H1 (cell line): ENCODE data around the gene CCR2. TPM values are rescaled to one million over a fixed set of nuclear protein-coding genes. Genes with fewer than 3 reads are reported as not detected.

ENCODE experiments used
- CTCF ChIA-PET: fragments of 300-600 bp; sonication (Branson Sonifier 250); formaldehyde crosslinking; loops from one replicate; lab custom pipeline; 2021; ENCODE audit not compliant: partially characterized antibody; lab: Charles Lee
- POLR2A ChIA-PET: fragments of 300-600 bp; sonication (Branson Sonifier 250); formaldehyde crosslinking; loops from one replicate; lab custom pipeline; 2021; ENCODE audit warnings: inconsistent platforms; ENCODE audit not compliant: partially characterized antibody; lab: Charles Lee
- DNase-seq, 2 experiments: peaks; one replicate each; pipeline versions ENCODE4 v3.0.0 to v3.0.0-alpha.2; 2010 to 2022; ENCODE audit warnings: low spot score in 2 of 2, low read depth in 1 of 2, mixed read lengths in 1 of 2
- FAIRE-seq: peaks from 2 replicates; lab custom pipeline; 2011; peaks lifted over from hg19 to GRCh38; lab: Jason Lieb, UNC
- H2AFZ ChIP-seq: 2 replicates; pipeline ENCODE4 v1.8.1; 2012; ENCODE audit warnings: low read length, inconsistent platforms
- H2AK5ac ChIP-seq: 2 replicates; pipeline ENCODE4 v1.6.1; 2013; ENCODE audit warnings: low read depth, low read length
- H2BK120ac ChIP-seq: replicated peaks from 2 replicates; pipeline ENCODE3; 2013; ENCODE audit warnings: low read depth, low read length, inconsistent platforms
- H2BK12ac ChIP-seq: 2 replicates; pipeline ENCODE4 v1.6.1; 2013; ENCODE audit warnings: low read depth, low read length
- H2BK15ac ChIP-seq: 2 replicates; pipeline ENCODE4 v1.6.1; 2013; ENCODE audit warnings: low read length
- H2BK20ac ChIP-seq: 2 replicates; pipeline ENCODE4 v1.6.1; 2013; ENCODE audit warnings: low read length
- H2BK5ac ChIP-seq: 2 replicates; pipeline ENCODE4 v1.6.1; 2013; ENCODE audit warnings: low read depth, low read length
- H3K14ac ChIP-seq: 2 replicates; pipeline ENCODE4 v1.6.1; 2013; ENCODE audit warnings: inconsistent platforms; ENCODE audit not compliant: insufficient read length
- H3K18ac ChIP-seq: 2 replicates; pipeline ENCODE4 v1.6.1; 2013; ENCODE audit warnings: low read length; ENCODE audit errors: extremely low read depth
- H3K23ac ChIP-seq: 2 replicates; pipeline ENCODE4 v1.6.1; 2013; ENCODE audit warnings: inconsistent platforms; ENCODE audit not compliant: insufficient read length
- H3K23me2 ChIP-seq: 2 replicates; pipeline ENCODE4 v1.6.1; 2013; ENCODE audit warnings: low read depth, low read length
- H3K27ac ChIP-seq: 2 replicates; pipeline ENCODE4 v1.6.1; 2011; ENCODE audit warnings: low read depth, low read length, inconsistent platforms
- H3K27me3 ChIP-seq, 4 experiments: replicated peaks in 1 of 4; 1 replicate in 1 of 4; 2 replicates in 3 of 4; pipeline versions ENCODE4 v1.6.1 to v1.8.1; 2011 to 2013; ENCODE audit warnings: low read length in 3 of 4, mild to moderate bottlenecking in 3 of 4, inconsistent platforms in 2 of 4, mixed read lengths in 2 of 4, moderate library complexity in 1 of 4; ENCODE audit not compliant: control insufficient read depth in 3 of 4, insufficient read depth in 3 of 4; ENCODE audit errors: extremely low read depth in 1 of 4
- H3K36me3 ChIP-seq, 4 experiments: 2 replicates each; pipeline versions ENCODE4 v1.6.1 to v1.8.1; 2011 to 2013; ENCODE audit warnings: mild to moderate bottlenecking in 4 of 4, low read length in 3 of 4, moderate library complexity in 2 of 4, control low read depth in 1 of 4, inconsistent platforms in 1 of 4; ENCODE audit not compliant: insufficient read depth in 4 of 4, control insufficient read depth in 2 of 4
- H3K4ac ChIP-seq: replicated peaks from 2 replicates; pipeline ENCODE3; 2013; ENCODE audit warnings: low read length, low read depth, mixed read lengths, inconsistent platforms; ENCODE audit not compliant: insufficient read length
- H3K4me1 ChIP-seq, 4 experiments: replicated peaks in 1 of 4; 1 replicate in 1 of 4; 2 replicates in 3 of 4; pipeline versions ENCODE4 v1.6.1 to v1.8.1; 2011 to 2013; ENCODE audit warnings: low read length in 3 of 4, inconsistent platforms in 2 of 4, mixed read lengths in 1 of 4; ENCODE audit not compliant: insufficient read depth in 4 of 4, control insufficient read depth in 3 of 4
- H3K4me2 ChIP-seq, 2 experiments: 2 replicates each; pipeline versions ENCODE4 v1.6.1 to v1.8.1; 2011 to 2013; ENCODE audit warnings: low read depth in 2 of 2, low read length in 2 of 2, control low read depth in 1 of 2, inconsistent platforms in 1 of 2, mild to moderate bottlenecking in 1 of 2; ENCODE audit not compliant: insufficient read depth in 1 of 2
- H3K4me3 ChIP-seq, 4 experiments: fragments of 200-600, 300-600 bp in 1 of 4; sonication (generic), shearing (Covaris generic), sonication (Bioruptor Twin) in 1 of 4; 2 replicates each; pipeline versions ENCODE4 v1.5.1 to v1.8.1; 2011 to 2016; ENCODE audit warnings: low read length in 4 of 4, low read depth in 3 of 4, control low read depth in 2 of 4, inconsistent platforms in 2 of 4, mild to moderate bottlenecking in 2 of 4, mixed read lengths in 1 of 4, moderate library complexity in 1 of 4; ENCODE audit not compliant: insufficient read depth in 2 of 4; ENCODE audit errors: extremely low read depth in 1 of 4
- H3K56ac ChIP-seq: replicated peaks from 2 replicates; pipeline ENCODE3; 2013; ENCODE audit warnings: low read depth, mild to moderate bottlenecking, mixed read lengths, low read length, inconsistent platforms; ENCODE audit not compliant: insufficient read length
- H3K79me1 ChIP-seq: 2 replicates; pipeline ENCODE4 v1.6.1; 2013; ENCODE audit warnings: low read depth, low read length, control low read depth
- H3K79me2 ChIP-seq, 2 experiments: 2 replicates each; pipeline versions ENCODE4 v1.6.1 to v1.8.1; 2012 to 2013; ENCODE audit warnings: low read length in 2 of 2, mild to moderate bottlenecking in 2 of 2, inconsistent platforms in 1 of 2; ENCODE audit not compliant: insufficient read depth in 2 of 2, control insufficient read depth in 1 of 2
- H3K9ac ChIP-seq, 4 experiments: replicated peaks in 1 of 4; 1 replicate in 1 of 4; 2 replicates in 3 of 4; pipeline versions ENCODE4 v1.6.1 to v1.8.1; 2011 to 2013; ENCODE audit warnings: low read depth in 3 of 4, low read length in 3 of 4, control low read depth in 2 of 4, mild to moderate bottlenecking in 2 of 4, moderate library complexity in 2 of 4, inconsistent platforms in 1 of 4; ENCODE audit errors: extremely low read depth in 1 of 4
- H3K9me3 ChIP-seq, 2 experiments: 2 replicates each; pipeline versions ENCODE4 v1.6.1 to v1.8.1; 2012 to 2013; ENCODE audit warnings: mild to moderate bottlenecking in 2 of 2, moderate library complexity in 2 of 2, control low read depth in 1 of 2, inconsistent platforms in 1 of 2, low read depth in 1 of 2, low read length in 1 of 2, mixed read lengths in 1 of 2; ENCODE audit not compliant: insufficient read depth in 2 of 2
- H4K20me1 ChIP-seq, 2 experiments: replicated peaks in 1 of 2; 2 replicates each; pipeline versions ENCODE3 to v1.8.1; 2011 to 2013; ENCODE audit warnings: inconsistent platforms in 2 of 2, low read length in 2 of 2, mild to moderate bottlenecking in 1 of 2; ENCODE audit not compliant: insufficient read depth in 2 of 2, control insufficient read depth in 1 of 2
- H4K5ac ChIP-seq: 2 replicates; pipeline ENCODE4 v1.6.1; 2013; ENCODE audit warnings: low read length, low read depth, mixed read lengths, inconsistent platforms; ENCODE audit not compliant: insufficient read length
- H4K8ac ChIP-seq: 2 replicates; pipeline ENCODE4 v1.8.0; 2013; ENCODE audit warnings: mild to moderate bottlenecking, moderate library complexity, low read length, inconsistent platforms; ENCODE audit not compliant: insufficient read depth; ENCODE audit errors: extremely low read depth
- H4K91ac ChIP-seq: replicated peaks from 2 replicates; pipeline ENCODE3; 2013; ENCODE audit warnings: low read length, mixed read lengths, inconsistent platforms; ENCODE audit not compliant: insufficient read length
- CBX8 ChIP-seq: fragments of 300-800, 300-1000 bp; sonication (generic); IDR thresholded peaks from 2 replicates; pipeline ENCODE4 v1.7.1; 2016; ENCODE audit warnings: low read depth, low read length, borderline replicate concordance
- CHD2 ChIP-seq: IDR thresholded peaks from 2 replicates; pipeline ENCODE4 v1.6.1; 2012; ENCODE audit warnings: low read length, improper control_type of control experiment
- FOSL1 ChIP-seq: IDR thresholded peaks from 2 replicates; pipeline ENCODE4 v1.6.1; 2011; ENCODE audit warnings: mild to moderate bottlenecking, low read depth, low read length, moderate library complexity; ENCODE audit not compliant: insufficient read depth
- HDAC6 ChIP-seq: IDR thresholded peaks from one replicate; pipeline ENCODE4 v1.7.1; 2012; ENCODE audit warnings: low read depth, mild to moderate bottlenecking, inconsistent platforms, low read length, moderate library complexity
- MAFK ChIP-seq: IDR thresholded peaks from 2 replicates; pipeline ENCODE4 v1.6.1; 2012; ENCODE audit warnings: low read depth, mild to moderate bottlenecking, improper control_type of control experiment, low read length
- WGBS, 2 experiments: shearing (Covaris generic) in 1 of 2; methylation state at CpG; one replicate each; pipeline versions ENCODE4 v1.1.6 to v1.1.7; 2013 to 2015; ENCODE audit warnings: low lambda C conversion rate in 2 of 2, mixed read lengths in 2 of 2, inconsistent platforms in 1 of 2, low coverage in 1 of 2, missing lambda C conversion rate in 1 of 2; ENCODE audit not compliant: insufficient replicate concordance in 2 of 2, insufficient coverage in 1 of 2, insufficient read length in 1 of 2; ENCODE audit errors: extremely low coverage in 1 of 2, missing lambda C conversion rate in 1 of 2; 5-methylcytosine and 5-hydroxymethylcytosine counted together
- polyA plus RNA-seq, 7 experiments: library from polyadenylated mRNA; depleted of rRNA in 3 of 7; stranded (reverse) in 5 of 7; unstranded in 2 of 7; fragments of >200 nt in 5 of 7; fragments of 200-250 nt in 2 of 7; gene quantifications; 1 replicate in 5 of 7; 2 replicates in 1 of 7; 4 replicates in 1 of 7; pipeline versions ENCODE4 v1.2.1 to v1.2.3, GENCODE V29; 2011 to 2013; ENCODE audit warnings: missing spikeins in 2 of 7, mixed read lengths in 2 of 7
- total RNA-seq: library from RNA; stranded (reverse); fragmentation: NEBNext Ultra II Directional; extraction: Animal tissue kit (Norgen Biotek cat#: 25700); gene quantifications from 2 replicates; pipeline ENCODE4 v1.2.1, GENCODE V29; 2021
- TF ChIP-seq, protein P1 (sequence below): IDR thresholded peaks from 2 replicates; pipeline ENCODE4 v1.6.1; 2011; ENCODE audit warnings: low read length, improper control_type of control experiment

Gene CCR2
- total and polyA plus RNA-seq, 2 of the 8 experiments (the other 6 are each of a cell fraction or from before 2014, with no cell fraction given), result not detected

DNA sequence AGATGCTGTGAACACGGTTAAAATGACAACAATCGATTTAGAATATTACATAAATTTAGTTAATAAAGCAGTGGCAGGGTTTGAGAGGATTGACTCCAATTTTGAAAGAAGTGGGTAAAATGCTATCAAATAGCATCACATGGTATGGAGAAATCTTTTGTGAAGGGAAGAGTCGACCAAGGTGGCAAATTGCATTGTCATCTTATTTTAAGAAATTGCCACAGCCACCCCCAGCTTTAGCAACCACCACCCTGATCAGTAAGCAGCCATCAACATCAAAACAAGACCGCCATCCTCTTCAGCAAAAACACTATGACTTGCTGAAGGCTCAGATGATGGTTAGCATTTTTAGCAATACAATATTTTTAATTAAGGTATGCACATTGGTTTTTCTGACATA, 11.1 kb downstream of the CCR2 start:
- Histone ChIP-seq H2AFZ (no peak overlapping the region), H3K18ac (no peak overlapping the region), H3K4me3 (no peak overlapping the region), H3K9me3 (no peaks in the 10 kb centered on the region), H2BK120ac (no peak overlapping the region), H3K79me2 (no peaks in the 10 kb centered on the region), H3K4ac (no peak overlapping the region), H3K23ac (no peak overlapping the region), H3K27me3 (peaks cover 0 to 5% (median 0%) of the 10 kb centered on the region in 4 experiments; a peak in 1 of 7 replicates), H3K4me2 (no peak overlapping the region), H4K5ac (no peak overlapping the region), H3K56ac (no peak overlapping the region), H4K91ac (no peak overlapping the region), H3K4me1 (no peaks in the 10 kb centered on the region), H3K27ac (no peak overlapping the region), H3K36me3 (no peaks in the 10 kb centered on the region), H3K14ac (no peak overlapping the region), H3K23me2 (no peaks in the 10 kb centered on the region), H3K79me1 (no peaks in the 10 kb centered on the region), H2BK5ac (no peak overlapping the region), H2BK20ac (no peak overlapping the region), H2BK12ac (no peak overlapping the region), H4K8ac (no peak overlapping the region), H2BK15ac (no peak overlapping the region), H4K20me1 (no peaks in the 10 kb centered on the region), H2AK5ac (no peak overlapping the region), H3K9ac (no peak overlapping the region)
- no peak for FAIRE-seq
- POLR2A ChIA-PET, result no interaction called here
- no peak for DNase-seq
- WGBS, 2 experiments, result 89% methylated on average over 4 of the region's 4 CpGs; no CpG with 5 or more reads in 1 of the 2 experiments
- CTCF ChIA-PET, result interaction anchor here (1.0 to 12.9 kb wide), 4 partner anchors 9 to 149 kb away, joined by 3 to 164 read pairs (median 4); no protein-coding TSS in a partner anchor
- TF ChIP-seq HDAC6 (no peak), CHD2 (no peak), MAFK (no peak), FOSL1 (no peak), CBX8 (no peak)
- TF ChIP-seq, protein P1, sequence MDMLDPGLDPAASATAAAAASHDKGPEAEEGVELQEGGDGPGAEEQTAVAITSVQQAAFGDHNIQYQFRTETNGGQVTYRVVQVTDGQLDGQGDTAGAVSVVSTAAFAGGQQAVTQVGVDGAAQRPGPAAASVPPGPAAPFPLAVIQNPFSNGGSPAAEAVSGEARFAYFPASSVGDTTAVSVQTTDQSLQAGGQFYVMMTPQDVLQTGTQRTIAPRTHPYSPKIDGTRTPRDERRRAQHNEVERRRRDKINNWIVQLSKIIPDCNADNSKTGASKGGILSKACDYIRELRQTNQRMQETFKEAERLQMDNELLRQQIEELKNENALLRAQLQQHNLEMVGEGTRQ, result no peak
